ENCODE measurements around the gene MYO18A.

The MYO18A gene

DNA sequence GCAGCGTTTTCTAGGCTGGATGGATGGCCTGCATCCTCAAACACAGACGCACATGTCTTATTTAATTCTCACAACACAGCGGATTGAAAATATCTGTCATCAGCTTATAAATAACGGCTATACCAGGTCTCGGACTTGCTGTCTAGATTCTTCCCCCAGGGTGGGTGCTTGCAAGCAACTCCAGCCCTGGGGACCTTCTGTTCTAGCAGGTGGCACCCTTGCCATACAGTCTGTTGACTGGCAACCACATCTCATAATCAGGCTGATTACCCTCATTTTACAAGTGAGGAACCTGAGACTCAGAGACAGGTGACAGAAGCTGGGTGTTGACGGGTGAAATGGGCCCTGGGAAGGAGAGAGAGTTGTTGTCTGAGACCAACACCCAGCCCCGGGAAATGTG is 158.1 kb downstream of the MYO18A start:
- H3K4me3 ChIP-seq (ENCODE audit: low read length): no peak overlapping the region
- TF ChIP-seq ZNF274 (IDR thresholded peaks at IDR 0.05; ENCODE audit: low read depth, low read length): no peak

GRCh38 chr17:29021226-29021625 is 159.0 kb downstream of the MYO18A start:
- no peak for TF ChIP-seq ZNF274 (IDR thresholded peaks at IDR 0.05; ENCODE audit: low read depth, low read length)
- H3K4me3 ChIP-seq (ENCODE audit: low read length): no peak overlapping the region

All from GM08714 (cell line).